ENCODE results near the gene SLC43A3. TPM values are rescaled to one million over a fixed set of nuclear protein-coding genes. Genes with fewer than 3 reads are reported as not detected.
A peak's percentile ranks its signal among the peaks of the same experiment; 100 is the strongest.

The SLC43A3 gene
- 10 to 100 TPM; 24.1 to 29.1 (median 26.2) TPM for polyA plus RNA-seq (ENCODE audit: insufficient read length in 4 of 4)

DNA sequence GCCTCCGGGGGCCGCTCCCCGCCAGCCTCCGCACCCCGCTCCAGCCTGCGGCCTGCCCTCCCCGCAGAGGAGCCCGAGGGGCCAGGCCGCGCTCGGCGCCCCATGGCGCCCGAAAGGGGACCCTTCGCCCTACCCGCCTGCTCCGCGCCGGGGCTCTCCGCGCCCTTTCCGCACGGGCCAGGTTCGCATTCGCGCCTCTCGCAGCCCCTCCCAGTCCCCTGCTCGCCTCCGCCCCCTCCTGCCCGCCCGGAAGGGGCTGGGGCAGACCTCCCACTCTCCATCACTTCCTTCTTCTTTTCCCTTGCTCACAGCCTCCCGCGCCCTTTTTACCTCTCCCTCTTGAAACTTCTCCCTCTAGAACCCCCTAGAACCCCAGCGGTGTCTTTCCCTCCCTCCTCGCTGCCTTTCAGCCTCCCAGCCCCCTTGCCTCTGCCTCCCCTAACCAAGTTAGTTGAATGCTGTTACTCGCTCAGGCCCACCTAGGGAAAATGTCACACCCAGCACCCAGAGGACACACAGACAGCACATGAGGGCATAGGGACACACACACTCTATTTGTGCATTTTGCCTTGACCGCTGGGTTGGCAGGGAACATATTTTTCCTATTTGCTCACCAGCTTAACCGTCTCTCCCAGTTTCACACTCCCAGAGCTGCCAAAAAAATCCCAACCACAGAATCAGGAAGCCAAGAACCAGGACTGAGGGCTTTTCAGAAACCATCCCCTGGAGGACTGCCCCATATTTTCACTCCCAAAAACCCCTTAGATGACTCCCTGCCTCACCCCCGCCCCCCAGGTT is at the start of gene SLC43A3:
SLC43A3 (minus strand) TSS at position 193 of the 798 bp plus-strand sequence. CDS start 949 bp downstream, outside the sequence.
- DNase-seq (ENCODE audit: low read depth in 4 of 4, low spot score in 3 of 4) = peak in 3 of 4 donors; percentile 18 to 26 (median 25)

DNA sequence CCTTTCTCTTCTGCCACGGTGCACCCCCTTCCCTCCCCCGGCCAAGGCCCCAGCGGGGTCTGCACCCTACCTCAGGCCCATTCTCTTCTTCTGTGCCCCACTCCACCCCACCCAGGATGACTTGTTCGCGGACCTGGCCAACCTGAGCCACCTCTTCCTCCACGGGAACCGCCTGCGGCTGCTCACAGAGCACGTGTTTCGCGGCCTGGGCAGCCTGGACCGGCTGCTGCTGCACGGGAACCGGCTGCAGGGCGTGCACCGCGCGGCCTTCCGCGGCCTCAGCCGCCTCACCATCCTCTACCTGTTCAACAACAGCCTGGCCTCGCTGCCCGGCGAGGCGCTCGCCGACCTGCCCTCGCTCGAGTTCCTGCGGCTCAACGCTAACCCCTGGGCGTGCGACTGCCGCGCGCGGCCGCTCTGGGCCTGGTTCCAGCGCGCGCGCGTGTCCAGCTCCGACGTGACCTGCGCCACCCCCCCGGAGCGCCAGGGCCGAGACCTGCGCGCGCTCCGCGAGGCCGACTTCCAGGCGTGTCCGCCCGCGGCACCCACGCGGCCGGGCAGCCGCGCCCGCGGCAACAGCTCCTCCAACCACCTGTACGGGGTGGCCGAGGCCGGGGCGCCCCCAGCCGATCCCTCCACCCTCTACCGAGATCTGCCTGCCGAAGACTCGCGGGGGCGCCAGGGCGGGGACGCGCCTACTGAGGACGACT is 49.3 kb upstream of the SLC43A3 start:
- DNase-seq (ENCODE audit: low read depth in 4 of 4, low spot score in 3 of 4) = no peak

DNA sequence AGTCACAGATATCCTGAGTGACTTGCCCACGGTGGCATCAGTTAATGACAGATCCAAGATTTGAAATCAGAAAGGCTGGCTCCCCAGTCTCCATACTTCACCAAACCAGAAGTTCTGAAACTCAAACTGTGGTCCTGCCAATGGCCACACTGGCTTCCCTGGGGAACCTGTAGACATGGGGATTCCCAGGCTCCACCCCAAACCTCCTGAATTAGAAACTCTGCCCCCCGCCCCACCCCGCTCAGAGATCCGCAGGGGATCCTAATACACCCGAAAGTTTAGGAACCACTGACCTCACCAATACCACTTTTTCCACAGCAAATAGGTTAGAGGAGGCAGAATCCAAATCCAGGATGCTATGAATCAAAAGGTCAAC is 48.7 kb upstream of the SLC43A3 start:
- no peak for DNase-seq (ENCODE audit: low read depth in 4 of 4, low spot score in 3 of 4)

DNA sequence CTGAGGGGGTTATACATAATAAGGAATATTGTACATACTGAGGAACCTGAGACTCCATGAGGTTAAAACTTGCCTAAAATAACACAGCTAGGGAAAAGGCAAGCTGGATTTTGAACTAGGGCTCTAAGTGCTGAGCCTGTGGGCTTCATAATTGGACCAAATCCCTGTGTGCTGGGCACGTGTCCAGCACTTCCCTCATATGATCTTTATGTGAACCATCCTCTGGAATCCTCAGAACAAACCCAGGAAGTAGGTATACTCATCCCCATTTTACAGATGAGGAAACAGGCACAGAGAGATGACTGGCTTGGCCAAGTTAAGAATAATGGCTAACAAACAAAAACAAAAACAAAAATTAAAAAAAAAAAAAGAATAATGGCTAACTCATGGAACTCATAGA is 48.3 kb upstream of the SLC43A3 start:
- DNase-seq (ENCODE audit: low read depth in 4 of 4, low spot score in 3 of 4) = no peak

DNA sequence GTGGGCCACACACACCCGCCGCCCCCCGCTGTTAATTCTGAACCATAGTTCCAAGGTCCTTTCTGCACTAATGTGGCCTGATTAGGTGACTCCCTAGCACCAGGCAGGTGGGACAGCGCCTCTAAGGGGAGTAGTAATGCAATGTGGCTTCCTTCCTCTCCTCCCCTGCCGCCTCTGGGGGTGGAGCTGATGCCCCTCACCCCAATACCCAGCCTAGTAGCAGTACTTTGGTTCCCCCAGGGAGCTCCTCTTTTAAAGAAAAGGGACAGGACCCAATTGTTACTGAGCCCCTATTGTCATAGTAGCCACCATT is 47.8 kb upstream of the SLC43A3 start:
- no peak for DNase-seq (ENCODE audit: low read depth in 4 of 4, low spot score in 3 of 4)

DNA sequence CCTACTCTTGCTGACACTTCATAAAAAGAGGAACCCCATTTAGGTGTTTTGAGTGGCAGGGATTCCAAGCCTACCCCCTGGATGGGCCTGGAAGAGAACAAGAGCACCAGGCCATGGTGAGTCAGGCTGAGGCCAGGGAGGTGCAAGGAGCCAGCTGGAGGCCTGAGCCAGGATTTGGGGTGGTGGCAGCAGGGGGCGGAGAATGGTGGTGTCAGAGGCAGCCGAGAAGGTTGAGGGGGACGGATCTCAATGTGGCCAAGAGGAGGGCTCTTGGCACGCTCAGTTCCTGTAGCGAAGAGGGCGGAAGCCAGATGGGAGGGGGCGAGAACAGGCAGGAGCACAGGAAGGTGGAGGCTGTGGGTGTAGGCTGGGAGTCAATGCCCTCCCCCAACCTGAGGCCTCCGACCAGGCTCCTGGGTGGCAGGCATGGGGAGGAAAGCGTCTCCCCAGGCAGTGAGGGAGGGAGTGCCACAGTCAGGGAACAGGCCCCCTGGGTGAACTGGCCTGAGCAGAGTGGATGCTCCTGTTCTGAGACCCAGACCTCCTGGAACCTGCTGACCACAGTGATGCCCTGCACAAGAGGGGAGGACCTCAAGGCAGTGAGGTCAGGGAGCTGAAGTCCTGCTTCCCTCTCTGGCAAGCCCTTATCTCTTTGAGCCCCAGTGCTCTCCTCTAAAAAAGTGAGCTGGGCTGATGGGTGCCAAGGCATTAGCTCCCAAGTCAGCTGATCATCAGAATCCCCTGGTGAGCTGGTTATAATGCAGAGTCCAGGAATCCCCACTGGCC is 47.3 kb upstream of the SLC43A3 start:
- DNase-seq (ENCODE audit: low read depth in 4 of 4, low spot score in 3 of 4) = no peak

DNA sequence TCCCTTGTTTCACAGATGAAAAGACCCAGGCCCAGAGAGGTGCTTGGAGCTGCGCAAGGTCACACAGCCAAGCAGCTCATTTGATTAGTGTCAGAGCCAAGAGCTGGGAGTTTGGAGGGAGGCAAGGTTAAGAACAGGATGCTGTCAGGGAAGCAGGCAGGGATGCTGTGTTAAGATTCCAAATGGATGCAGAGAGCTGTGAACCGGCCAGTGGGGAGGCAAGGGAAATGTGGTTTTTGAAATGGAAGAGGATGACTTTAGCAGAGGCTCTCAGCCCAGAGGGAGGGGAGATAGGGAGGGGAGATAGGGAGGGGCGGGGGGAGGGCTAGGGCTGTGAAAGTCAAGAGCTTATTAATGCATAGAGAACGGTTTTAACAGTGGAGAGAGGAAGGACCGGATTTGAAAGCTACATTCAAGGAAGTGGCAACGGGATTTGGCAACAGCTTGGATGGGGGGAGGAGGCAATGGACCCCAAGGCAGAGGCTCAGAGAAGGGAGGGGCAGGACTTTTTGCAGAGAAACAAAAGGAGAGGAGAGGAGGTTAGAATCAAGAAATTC is 46.4 kb upstream of the SLC43A3 start:
- no peak for DNase-seq (ENCODE audit: low read depth in 4 of 4, low spot score in 3 of 4)

DNA sequence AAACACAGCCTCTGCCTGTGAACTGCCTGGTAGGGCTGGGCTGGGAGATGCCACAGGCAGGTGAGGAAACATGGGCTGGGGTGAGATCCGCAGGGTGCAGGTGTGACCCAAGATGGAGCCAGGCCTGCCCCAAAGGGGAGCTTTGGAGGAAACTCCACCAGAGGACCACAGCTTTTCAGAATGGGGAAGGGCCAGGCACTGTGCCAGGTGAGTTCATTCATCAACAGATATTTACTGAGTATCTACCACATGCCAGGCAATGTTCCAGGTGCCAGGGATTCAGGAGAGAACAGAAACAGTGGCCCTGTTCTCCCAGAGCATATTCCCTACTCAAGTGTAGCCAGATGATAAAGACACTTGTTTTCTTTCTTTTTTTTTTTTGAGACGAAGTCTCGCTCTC is 44.6 kb upstream of the SLC43A3 start:
- no peak for DNase-seq (ENCODE audit: low read depth in 4 of 4, low spot score in 3 of 4)

DNA sequence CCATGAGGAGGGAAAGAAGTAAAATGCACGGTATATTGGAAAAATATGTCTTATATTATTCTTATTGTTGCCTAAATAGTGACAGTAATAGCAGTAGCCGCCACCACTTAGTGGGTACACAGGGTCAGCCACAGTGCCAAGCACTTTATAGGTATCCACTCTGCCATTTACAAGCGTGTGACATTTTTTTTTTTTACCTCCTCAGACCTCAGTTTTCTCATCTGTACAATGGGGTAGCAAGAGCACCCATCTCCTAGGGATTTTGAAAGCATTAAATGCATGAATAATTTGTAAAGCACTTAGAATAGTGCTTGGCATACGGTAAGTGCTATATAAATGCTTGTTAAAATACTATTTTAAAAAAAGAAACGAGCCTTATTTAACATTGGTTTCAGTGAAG is 42.3 kb upstream of the SLC43A3 start:
- no peak for DNase-seq (ENCODE audit: low read depth in 4 of 4, low spot score in 3 of 4)

DNA sequence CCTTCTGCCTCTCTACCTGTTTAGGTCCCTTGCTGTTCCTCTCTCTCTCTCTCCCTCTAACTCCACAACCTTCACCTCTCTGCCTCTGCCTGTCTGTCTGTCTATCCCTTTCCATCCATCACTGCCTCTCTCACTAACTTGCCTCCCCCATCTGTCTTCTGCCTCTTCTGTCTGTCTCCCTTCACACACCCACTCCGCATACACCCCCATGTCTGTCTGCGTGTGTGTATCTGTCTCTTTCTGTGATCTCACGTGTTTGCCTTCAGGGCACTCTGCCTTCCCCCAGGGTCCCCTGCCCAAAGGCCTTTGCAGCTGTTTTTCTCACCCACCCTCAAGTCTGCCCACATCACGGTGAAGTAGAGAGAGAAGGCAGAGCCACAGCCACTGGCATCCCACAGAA is 41.4 kb upstream of the SLC43A3 start:
- DNase-seq (ENCODE audit: low read depth in 4 of 4, low spot score in 3 of 4) = no peak

DNA sequence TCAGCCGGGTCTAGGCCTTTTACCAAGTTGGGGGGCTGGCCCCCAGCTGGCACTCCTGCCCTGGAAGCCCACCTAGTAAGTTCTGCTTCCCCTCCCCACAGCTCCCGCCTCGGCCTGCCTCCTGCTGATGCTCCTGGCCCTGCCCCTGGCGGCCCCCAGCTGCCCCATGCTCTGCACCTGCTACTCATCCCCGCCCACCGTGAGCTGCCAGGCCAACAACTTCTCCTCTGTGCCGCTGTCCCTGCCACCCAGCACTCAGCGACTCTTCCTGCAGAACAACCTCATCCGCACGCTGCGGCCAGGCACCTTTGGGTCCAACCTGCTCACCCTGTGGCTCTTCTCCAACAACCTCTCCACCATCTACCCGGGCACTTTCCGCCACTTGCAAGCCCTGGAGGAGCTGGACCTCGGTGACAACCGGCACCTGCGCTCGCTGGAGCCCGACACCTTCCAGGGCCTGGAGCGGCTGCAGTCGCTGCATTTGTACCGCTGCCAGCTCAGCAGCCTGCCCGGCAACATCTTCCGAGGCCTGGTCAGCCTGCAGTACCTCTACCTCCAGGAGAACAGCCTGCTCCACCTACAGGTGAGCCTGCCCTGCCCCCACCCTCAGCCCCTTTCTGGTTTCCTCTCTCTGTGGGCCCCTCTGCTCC is 40.7 kb upstream of the SLC43A3 start:
- DNase-seq (ENCODE audit: low read depth in 4 of 4, low spot score in 3 of 4) = no peak

DNA sequence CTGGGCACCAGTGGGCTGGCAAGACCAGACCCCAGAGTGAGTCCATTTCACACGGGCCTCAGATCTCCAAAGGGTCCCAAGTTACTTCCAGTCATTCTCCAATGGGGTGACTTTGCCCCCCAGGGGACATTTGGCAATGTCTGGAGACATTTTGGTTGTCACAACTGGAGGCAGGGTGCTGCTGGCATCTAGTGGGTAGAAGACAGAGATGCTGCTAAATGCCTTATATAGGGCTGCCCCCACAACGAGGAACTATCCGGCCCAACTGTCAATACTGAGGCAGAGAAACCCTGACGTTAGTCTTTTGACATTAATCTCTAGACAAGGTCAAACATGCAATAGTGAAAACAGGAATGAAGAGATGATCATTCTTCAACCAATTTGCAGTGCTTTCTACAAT is 39.8 kb upstream of the SLC43A3 start:
- DNase-seq (ENCODE audit: low read depth in 4 of 4, low spot score in 3 of 4) = no peak

DNA sequence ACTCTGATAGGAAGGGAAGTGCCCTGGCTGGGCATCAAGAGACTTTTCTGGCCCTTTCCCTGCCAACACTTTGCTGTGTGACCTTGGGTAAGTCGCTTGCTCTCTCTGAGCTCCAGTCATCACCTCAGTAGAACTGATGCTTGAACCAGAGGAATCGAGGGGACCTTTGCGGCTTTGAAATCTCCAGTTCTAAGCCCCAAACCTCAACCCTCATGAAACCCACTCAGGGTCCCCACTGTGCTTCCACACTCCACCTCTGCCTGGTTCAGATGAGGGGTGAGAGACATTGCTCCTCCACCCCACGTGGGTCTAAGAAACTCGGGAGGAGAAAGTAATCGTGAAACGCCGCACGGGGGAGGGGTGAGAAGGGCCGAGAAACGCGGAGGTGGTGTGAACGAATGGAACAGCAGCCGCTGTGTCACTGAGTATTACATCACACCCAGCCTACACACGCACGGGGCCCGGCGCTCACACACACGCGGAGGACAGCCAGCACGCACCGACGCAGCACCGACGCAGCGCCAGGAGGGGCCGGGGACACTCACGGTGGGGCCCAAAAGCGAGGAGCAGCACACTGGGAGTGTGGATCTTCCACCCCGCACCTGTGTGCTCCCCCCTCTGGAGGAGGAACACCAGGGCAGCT is 37.7 kb upstream of the SLC43A3 start:
- DNase-seq (ENCODE audit: low read depth in 4 of 4, low spot score in 3 of 4) = no peak

DNA sequence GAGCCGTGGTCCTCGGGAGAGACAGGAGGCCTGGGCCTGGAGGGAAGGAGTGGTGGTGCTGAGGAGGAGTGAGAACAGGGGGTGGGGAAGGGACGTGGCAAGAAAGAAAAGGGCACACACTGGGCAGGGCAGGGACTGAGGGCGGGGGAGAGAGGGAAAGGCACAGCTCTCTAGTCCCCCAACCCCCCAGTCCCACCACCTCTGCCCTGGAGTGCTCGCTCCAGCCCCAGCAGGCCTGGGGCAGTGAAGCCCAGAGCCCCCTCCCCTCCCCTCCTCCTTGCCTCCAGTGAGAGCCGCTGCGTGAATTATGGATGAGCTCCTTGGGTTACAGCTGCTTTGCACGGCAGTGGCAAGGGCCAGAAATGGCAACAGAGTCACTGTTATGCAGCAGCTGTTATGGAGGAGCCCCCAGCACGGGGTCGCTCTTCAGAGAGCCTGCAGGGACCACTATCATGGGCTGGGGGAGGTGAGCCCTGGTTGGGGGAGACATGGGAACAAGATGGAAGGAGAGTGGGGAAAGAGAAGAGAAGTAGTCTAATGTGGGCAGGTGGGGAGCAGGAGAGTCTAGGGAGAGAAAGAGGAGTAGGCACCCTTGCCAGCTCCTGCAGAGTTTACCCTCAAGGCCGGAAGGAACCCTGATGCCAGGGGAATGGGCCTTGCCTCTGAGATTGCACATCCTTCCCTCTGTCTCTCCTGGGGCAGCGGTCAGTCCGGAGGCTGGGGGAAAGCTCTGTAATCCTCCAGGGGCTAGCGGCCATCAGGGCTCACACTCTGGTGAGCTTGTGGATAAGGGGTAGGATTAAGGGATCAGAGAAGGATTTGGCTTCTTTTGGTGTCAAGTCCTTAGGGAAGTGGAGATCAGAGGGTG is 37.0 kb upstream of the SLC43A3 start:
- DNase-seq (ENCODE audit: low read depth in 4 of 4, low spot score in 3 of 4) = no peak

DNA sequence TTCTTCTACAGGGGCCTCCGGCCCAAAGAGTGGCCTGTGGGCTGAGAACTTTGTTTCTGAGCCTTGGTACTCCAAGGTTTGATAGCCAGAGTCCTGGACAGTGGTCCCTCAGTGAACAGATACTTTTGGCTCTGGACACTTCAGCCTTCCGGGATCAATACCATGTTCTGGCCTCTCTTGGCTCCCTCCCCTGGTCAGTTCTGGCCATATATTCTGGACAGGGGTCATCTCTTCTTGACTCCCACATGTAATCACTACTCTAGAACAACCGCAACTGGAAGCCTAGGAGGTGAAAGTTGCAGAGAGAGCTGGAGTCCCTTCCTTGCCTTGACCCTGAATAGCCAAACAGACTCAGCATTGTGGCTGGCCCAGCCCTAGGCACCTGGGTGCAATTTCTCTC is 35.7 kb upstream of the SLC43A3 start:
- no peak for DNase-seq (ENCODE audit: low read depth in 4 of 4, low spot score in 3 of 4)

DNA sequence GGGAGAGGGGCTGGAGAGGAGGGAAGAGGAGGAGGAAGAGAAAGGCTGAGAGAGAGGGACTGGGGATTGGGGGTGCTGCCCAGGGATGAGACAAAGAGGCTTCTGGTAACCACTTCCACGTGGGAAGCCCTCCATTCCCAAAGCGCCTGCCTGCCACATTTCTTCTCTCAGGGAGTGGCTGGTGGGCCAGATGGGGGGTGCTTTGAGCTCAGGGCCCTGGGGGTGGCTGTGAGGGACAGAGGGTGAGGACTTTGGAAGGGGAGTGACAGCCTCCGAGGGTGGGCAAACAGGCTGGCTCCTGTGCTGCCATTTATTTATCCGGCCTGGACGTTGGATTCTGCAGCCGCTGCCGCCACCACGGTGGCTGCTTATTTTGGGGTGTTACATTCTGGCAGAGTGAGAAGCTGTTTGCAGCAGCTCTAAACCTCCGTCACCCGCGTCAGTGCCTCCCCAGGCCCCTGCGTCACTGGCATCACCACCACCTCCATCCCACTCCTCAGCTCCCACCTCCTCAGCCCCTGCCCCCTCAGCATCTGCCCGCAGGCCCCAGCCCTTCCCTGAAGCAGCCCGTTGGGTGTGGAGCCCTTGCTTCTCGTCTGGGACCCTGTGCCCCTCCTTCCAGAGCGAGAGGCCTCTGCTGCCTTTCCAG is 35.0 kb upstream of the SLC43A3 start:
- DNase-seq (ENCODE audit: low read depth in 4 of 4, low spot score in 3 of 4) = no peak

DNA sequence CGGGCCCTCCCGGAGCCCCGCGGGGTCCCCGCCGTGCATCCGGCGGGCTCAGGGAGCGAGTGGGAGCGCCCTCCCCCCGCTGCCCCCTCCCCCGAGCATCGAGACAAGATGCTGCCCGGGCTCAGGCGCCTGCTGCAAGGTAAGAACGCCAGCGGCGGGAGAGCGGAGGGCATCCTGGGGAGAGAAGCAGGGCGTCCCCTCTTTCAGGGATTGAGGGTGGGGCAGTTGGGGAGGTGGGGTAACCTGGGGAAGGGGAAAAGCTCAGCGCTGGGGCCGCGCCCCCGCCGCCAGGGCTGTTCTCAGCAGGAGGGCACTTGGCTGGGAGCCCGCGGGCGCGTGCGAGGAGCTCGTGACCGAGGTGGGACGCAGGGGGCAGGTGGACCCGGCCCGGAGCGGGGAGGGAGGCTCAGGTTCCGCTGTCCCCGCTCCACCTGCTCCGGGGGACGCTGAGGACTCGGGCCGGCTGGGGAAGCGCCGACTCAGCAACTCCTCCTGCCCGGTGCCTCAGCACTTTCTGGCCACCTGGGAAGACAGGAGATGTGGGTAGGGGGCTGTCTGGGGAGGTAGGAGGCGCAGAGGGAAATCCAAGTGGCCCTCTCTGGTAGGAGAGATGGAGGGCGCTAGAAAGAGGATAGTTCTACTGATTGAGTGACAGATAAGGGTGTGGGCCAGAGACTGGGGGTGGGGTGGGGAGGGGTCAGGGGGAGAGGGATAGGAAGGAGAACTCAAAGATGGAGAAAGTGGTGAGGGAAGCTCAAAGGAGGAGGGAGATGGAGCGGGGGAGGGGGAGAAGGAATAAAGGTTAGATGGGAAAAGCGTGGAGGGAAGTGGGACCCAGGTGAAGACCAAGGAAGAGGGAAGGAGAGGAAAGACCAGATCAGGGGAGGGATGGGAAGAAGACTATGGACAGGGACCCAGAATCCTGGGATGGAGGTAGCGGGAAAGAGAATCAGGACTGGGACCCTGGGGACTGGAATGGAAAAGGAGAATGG is 34.1 kb upstream of the SLC43A3 start:
- DNase-seq (ENCODE audit: low read depth in 4 of 4, low spot score in 3 of 4) = no peak
